Smooth muscle cell (in vitro differentiated cells): Measurements from ENCODE around the gene OPRM1. TPM values are rescaled to one million over a fixed set of nuclear protein-coding genes. Genes with fewer than 3 reads are reported as not detected.

Experiments used
- DNase-seq: peaks from one replicate; lab custom pipeline; 2025; ENCODE audit not compliant: unreplicated experiment; lab: John Stamatoyannopoulos, UW
- H2AFZ ChIP-seq: fragments of 200-600 bp; sonication (generic); 2 replicates; pipeline ENCODE4 v1.6.0; 2016; ENCODE audit warnings: antibody characterized with exemption, low read depth, mild to moderate bottlenecking
- H3F3A ChIP-seq: fragments of 200-600 bp; sonication (generic); 2 replicates; pipeline ENCODE4 v1.6.0; 2017; ENCODE audit warnings: antibody characterized with exemption, low read depth
- H3K27ac ChIP-seq: fragments of 200-600 bp; sonication (generic); 2 replicates; pipeline ENCODE4 v1.5.1; 2016; ENCODE audit warnings: low read depth, mild to moderate bottlenecking
- H3K27me3 ChIP-seq: fragments of 200-600 bp; sonication (generic); 2 replicates; pipeline ENCODE4 v1.6.1; 2016; ENCODE audit warnings: low read depth, mild to moderate bottlenecking
- H3K36me3 ChIP-seq: fragments of 200-600 bp; sonication (generic); 2 replicates; pipeline ENCODE4 v1.5.1; 2016; ENCODE audit warnings: low read depth
- H3K4me1 ChIP-seq: fragments of 200-600 bp; sonication (generic); 2 replicates; pipeline ENCODE4 v1.5.1; 2016; ENCODE audit warnings: low read depth
- H3K4me2 ChIP-seq: fragments of 200-600 bp; sonication (generic); 2 replicates; pipeline ENCODE4 v1.6.0; 2016; ENCODE audit warnings: mild to moderate bottlenecking
- H3K4me3 ChIP-seq: fragments of 200-600 bp; sonication (generic); 2 replicates; pipeline ENCODE4 v1.5.1; 2016; ENCODE audit warnings: mild to moderate bottlenecking
- H3K79me2 ChIP-seq: fragments of 200-600 bp; sonication (generic); 2 replicates; pipeline ENCODE4 v1.6.0; 2016; ENCODE audit warnings: low read depth, mild to moderate bottlenecking
- H3K9ac ChIP-seq: fragments of 200-600 bp; sonication (generic); 2 replicates; pipeline ENCODE4 v1.6.0; 2016; ENCODE audit warnings: low read depth
- H3K9me3 ChIP-seq: fragments of 200-600 bp; sonication (generic); replicated peaks from 2 replicates; pipeline ENCODE4 v1.5.1; 2016; ENCODE audit warnings: low read depth
- H4K20me1 ChIP-seq: fragments of 200-600 bp; sonication (generic); 2 replicates; pipeline ENCODE4 v1.6.0; 2016; ENCODE audit warnings: low read depth
- WGBS: methylation state at CpG from one replicate; pipeline ENCODE4 v1.1.7; 2016; ENCODE audit warnings: low lambda C conversion rate; 5-methylcytosine and 5-hydroxymethylcytosine counted together
- polyA plus RNA-seq: library from polyadenylated mRNA; unstranded; fragments of >200 nt; fragmentation: Nextera tagmentation; extraction: Ambion mirVana; gene quantifications from 2 replicates; pipeline ENCODE4 v1.2.1, GENCODE V29; 2016
- total RNA-seq: library from RNA; depleted of rRNA; stranded (reverse); fragments of >200 nt; gene quantifications from 2 replicates; pipeline ENCODE4 v1.2.3, GENCODE V29; 2014
- TF ChIP-seq, protein P1 (sequence below): fragments of 200-600 bp; sonication (generic); IDR thresholded peaks from 2 replicates; pipeline ENCODE4 v1.5.1; 2017; ENCODE audit warnings: borderline replicate concordance, mild to moderate bottlenecking, antibody characterized with exemption; ENCODE audit not compliant: insufficient read depth, poor library complexity, severe bottlenecking

OPRM1 gene
- total and polyA plus RNA-seq, 2 experiments from 2014 or later, result not detected

DNA sequence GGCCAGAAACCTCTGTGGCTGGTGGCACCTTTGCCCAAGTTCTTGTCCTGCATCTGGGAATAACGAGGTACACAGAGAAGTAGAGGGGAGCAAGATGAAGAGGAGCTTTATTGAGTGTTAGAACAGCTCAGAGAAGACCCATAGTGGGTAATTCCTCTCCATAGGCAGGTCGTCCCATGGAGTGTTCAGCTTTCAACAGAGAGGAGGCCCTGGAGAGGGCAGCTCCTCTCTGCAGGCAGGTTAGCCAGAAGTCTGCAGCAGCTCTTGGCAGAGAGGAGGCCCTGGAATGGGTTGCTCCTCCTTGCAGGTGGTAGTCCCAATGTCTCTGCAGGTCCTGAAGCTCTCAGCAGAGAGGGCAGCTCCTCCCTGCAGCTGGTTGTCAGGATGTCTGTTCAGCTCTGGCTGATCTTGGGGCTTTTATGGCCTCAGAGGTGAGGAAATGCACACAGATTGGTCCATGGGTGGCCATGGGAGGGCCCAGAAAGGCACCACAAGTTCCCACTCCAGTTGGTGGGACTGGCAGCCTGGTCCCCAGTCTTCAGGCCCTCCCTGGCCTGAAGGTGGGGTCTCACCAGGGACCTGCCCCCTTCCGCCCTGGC lies 228.6 kb downstream of the OPRM1 start:
- H3K27me3 ChIP-seq, result no peaks in the 10 kb centered on the region
- H2AFZ ChIP-seq, result no peak overlapping the region
- no peaks in the 10 kb centered on the region for H3K36me3 ChIP-seq
- no peaks in the 10 kb centered on the region for H4K20me1 ChIP-seq
- no peak overlapping the region for H3K27ac ChIP-seq
- H3K4me2 ChIP-seq, result no peak overlapping the region
- no peaks in the 10 kb centered on the region for H3K79me2 ChIP-seq
- TF ChIP-seq, protein P1, sequence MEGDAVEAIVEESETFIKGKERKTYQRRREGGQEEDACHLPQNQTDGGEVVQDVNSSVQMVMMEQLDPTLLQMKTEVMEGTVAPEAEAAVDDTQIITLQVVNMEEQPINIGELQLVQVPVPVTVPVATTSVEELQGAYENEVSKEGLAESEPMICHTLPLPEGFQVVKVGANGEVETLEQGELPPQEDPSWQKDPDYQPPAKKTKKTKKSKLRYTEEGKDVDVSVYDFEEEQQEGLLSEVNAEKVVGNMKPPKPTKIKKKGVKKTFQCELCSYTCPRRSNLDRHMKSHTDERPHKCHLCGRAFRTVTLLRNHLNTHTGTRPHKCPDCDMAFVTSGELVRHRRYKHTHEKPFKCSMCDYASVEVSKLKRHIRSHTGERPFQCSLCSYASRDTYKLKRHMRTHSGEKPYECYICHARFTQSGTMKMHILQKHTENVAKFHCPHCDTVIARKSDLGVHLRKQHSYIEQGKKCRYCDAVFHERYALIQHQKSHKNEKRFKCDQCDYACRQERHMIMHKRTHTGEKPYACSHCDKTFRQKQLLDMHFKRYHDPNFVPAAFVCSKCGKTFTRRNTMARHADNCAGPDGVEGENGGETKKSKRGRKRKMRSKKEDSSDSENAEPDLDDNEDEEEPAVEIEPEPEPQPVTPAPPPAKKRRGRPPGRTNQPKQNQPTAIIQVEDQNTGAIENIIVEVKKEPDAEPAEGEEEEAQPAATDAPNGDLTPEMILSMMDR, result no peak
- no peak overlapping the region for H3K4me3 ChIP-seq
- H3F3A ChIP-seq, result no peaks in the 10 kb centered on the region
- H3K9me3 ChIP-seq, result no peaks in the 10 kb centered on the region
- DNase-seq, result no peak
- no peaks in the 10 kb centered on the region for H3K4me1 ChIP-seq
- 81% methylated on average over 3 of the region's 3 CpGs for WGBS
- H3K9ac ChIP-seq, result no peak overlapping the region

DNA sequence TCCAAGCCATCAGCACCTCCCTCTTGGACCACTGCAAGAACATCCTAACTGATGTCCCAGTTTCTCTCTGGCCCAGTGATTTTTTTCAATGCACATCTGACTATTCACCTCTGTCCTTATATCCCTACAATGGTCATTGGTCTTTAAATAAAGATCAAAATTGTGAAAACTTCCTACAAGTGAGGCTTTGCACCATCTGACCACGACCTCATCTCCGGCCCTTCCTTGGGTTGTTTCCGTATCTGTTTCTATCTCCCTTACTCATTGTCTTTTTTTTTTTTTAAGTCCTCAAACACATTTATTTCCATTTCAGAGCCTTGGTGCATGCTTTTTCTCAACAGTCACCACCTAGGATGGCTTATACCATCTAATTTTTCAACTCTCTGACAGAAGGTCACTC lies 229.4 kb downstream of the OPRM1 start:
- no peak for DNase-seq
- H3F3A ChIP-seq, result no peaks in the 10 kb centered on the region
- no peaks in the 10 kb centered on the region for H3K4me1 ChIP-seq
- no peak overlapping the region for H3K4me2 ChIP-seq
- no peaks in the 10 kb centered on the region for H3K79me2 ChIP-seq
- H3K9ac ChIP-seq, result no peak overlapping the region
- TF ChIP-seq, protein P1, result no peak
- no peaks in the 10 kb centered on the region for H3K9me3 ChIP-seq
- H3K27me3 ChIP-seq, result no peaks in the 10 kb centered on the region
- H3K36me3 ChIP-seq, result no peaks in the 10 kb centered on the region
- H3K27ac ChIP-seq, result no peak overlapping the region
- no peak overlapping the region for H3K4me3 ChIP-seq
- no peaks in the 10 kb centered on the region for H4K20me1 ChIP-seq
- H2AFZ ChIP-seq, result no peak overlapping the region
- 92% methylated on average over 3 of the region's 3 CpGs for WGBS

DNA sequence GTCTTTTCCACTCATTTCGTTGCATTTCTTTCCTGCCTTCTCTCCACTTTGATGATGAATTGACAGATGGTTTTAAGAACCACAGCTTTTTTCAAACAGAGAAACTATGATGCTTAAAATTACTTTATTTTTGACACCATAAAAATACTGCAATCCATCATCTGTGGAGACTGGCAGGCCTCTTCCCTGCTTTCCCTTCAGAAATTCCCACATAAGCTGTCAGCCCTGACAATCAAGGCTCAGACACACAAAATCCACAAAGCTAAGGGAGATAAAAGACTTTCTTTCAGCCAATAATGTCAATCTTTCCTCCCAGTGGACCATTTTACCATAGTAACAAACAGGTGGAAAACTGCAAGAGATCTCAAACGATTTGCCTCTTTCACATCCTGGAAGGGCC lies 235.1 kb downstream of the OPRM1 start:
- H3K9ac ChIP-seq, result no peak overlapping the region
- no peak overlapping the region for H3K27ac ChIP-seq
- H4K20me1 ChIP-seq, result no peaks in the 10 kb centered on the region
- H3K36me3 ChIP-seq, result no peaks in the 10 kb centered on the region
- no peaks in the 10 kb centered on the region for H3K4me1 ChIP-seq
- no peaks in the 10 kb centered on the region for H3K79me2 ChIP-seq
- TF ChIP-seq, protein P1, result no peak
- H3K4me2 ChIP-seq, result no peak overlapping the region
- no peaks in the 10 kb centered on the region for H3K9me3 ChIP-seq
- no peak overlapping the region for H3K4me3 ChIP-seq
- H3F3A ChIP-seq, result no peaks in the 10 kb centered on the region
- no peak for DNase-seq
- no peak overlapping the region for H2AFZ ChIP-seq
- 86% methylated on average over 2 of the region's 2 CpGs for WGBS
- no peaks in the 10 kb centered on the region for H3K27me3 ChIP-seq

DNA sequence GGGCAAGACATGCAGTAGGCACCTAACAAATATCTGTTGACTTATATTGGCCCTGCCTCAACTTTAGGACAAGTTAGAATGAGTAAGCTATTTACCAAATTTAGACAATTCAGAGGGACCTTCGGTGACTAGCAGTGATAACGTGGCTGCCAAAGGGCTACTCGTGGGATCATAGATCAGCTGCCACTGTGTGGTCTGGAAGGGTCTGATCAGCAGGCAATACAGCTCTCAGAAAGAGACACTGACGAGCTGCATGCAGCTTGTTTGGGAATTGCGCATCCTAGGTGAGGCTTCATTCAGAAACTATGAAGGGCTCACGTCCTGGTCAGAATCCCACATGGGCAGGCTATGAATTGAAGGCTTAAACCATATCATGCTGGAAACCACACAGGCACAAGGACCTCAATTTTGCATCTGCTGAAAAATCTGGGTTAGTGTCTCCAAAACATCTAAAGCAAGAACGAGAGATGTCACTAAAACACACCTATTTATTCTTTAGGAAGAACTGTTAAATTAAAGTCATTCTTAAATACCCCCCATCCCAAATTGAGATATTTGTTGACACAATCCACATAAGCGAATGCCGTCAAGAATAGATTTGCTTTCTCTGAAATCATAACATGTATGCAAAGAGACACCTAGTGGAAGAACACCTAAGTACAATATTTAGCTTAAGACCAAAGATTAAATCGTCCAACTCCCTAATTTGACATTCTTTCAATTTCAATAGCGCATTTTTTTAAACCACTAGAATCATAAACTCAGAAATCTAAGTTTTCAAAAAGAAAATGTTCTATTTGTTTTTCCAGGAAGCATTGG lies 238.0 kb downstream of the OPRM1 start:
- DNase-seq, result no peak
- H3F3A ChIP-seq, result no peaks in the 10 kb centered on the region
- H4K20me1 ChIP-seq, result no peaks in the 10 kb centered on the region
- TF ChIP-seq, protein P1, result peak; percentile 57
- H3K27me3 ChIP-seq, result no peaks in the 10 kb centered on the region
- H3K4me3 ChIP-seq, result no peak overlapping the region
- H3K4me2 ChIP-seq, result no peak overlapping the region
- H3K79me2 ChIP-seq, result no peaks in the 10 kb centered on the region
- H3K27ac ChIP-seq, result no peak overlapping the region
- no peaks in the 10 kb centered on the region for H3K4me1 ChIP-seq
- 68% methylated on average over 11 of the region's 11 CpGs for WGBS
- H3K9ac ChIP-seq, result no peak overlapping the region
- no peaks in the 10 kb centered on the region for H3K36me3 ChIP-seq
- H2AFZ ChIP-seq, result no peak overlapping the region
- H3K9me3 ChIP-seq, result no peaks in the 10 kb centered on the region
